HepG2 (cell line): Measurements from ENCODE around the gene SDCCAG8. TPM values are rescaled to one million over a fixed set of nuclear protein-coding genes. Genes with fewer than 3 reads are reported as not detected.

ENCODE experiments used
- DRAP1 ChIP-seq: IDR thresholded peaks from 2 replicates; pipeline ENCODE4 v1.6.1; 2016; ENCODE audit warnings: missing genetic modification reagents, missing compliant biosample characterization
- GTF3A ChIP-seq: sonication (generic); formaldehyde crosslinking; conservative IDR thresholded peaks from 2 replicates; pipeline ENCODE4 v1.4.0; 2020; ENCODE audit warnings: mild to moderate bottlenecking, missing genetic modification reagents
- LBX2 ChIP-seq: sonication (generic); formaldehyde crosslinking; IDR thresholded peaks from 2 replicates; pipeline ENCODE4 v1.5.0; 2020; ENCODE audit warnings: missing genetic modification reagents, mild to moderate bottlenecking, borderline replicate concordance
- MEIS1 ChIP-seq: sonication (generic); formaldehyde crosslinking; IDR thresholded peaks from 2 replicates; pipeline ENCODE4 v1.9.0; 2021; ENCODE audit warnings: mild to moderate bottlenecking, missing genetic modification reagents, moderate library complexity, borderline replicate concordance
- MXD4 ChIP-seq: IDR thresholded peaks from 2 replicates; pipeline ENCODE4 v1.6.1; 2016; ENCODE audit warnings: mild to moderate bottlenecking, missing biosample characterization, missing genetic modification reagents
- NFIB ChIP-seq: sonication (generic); formaldehyde crosslinking; IDR thresholded peaks from 2 replicates; pipeline ENCODE4 v1.9.0; 2021; ENCODE audit warnings: missing genetic modification reagents, mild to moderate bottlenecking, borderline replicate concordance
- NPAS2 ChIP-seq: sonication (generic); formaldehyde crosslinking; IDR thresholded peaks from 2 replicates; pipeline ENCODE4 v1.8.0; 2022; ENCODE audit warnings: mild to moderate bottlenecking, missing genetic modification reagents, borderline replicate concordance
- NR2F2 ChIP-seq: IDR thresholded peaks from 2 replicates; pipeline ENCODE4 v1.6.1; 2012; ENCODE audit warnings: low read depth, inconsistent platforms, borderline replicate concordance
- PAX8 ChIP-seq: sonication (generic); formaldehyde crosslinking; IDR thresholded peaks from 2 replicates; pipeline ENCODE4 v1.8.0; 2022; ENCODE audit warnings: mild to moderate bottlenecking, missing genetic modification reagents, borderline replicate concordance
- PRDM10 ChIP-seq: sonication (generic); formaldehyde crosslinking; IDR thresholded peaks from 2 replicates; pipeline ENCODE4 v1.4.0; 2020; ENCODE audit warnings: low read depth, missing genetic modification reagents
- ZBTB2 ChIP-seq: sonication (generic); formaldehyde crosslinking; IDR thresholded peaks from 2 replicates; pipeline ENCODE4 v1.8.0; 2022; ENCODE audit warnings: low read depth, missing genetic modification reagents
- ZBTB33 ChIP-seq: sonication (generic); formaldehyde crosslinking; IDR thresholded peaks from 2 replicates; pipeline ENCODE4 v1.4.0; 2020; ENCODE audit warnings: missing genetic modification reagents
- ZNF550 ChIP-seq: sonication (generic); formaldehyde crosslinking; IDR thresholded peaks from 2 replicates; pipeline ENCODE4 v1.4.0; 2020; ENCODE audit warnings: mild to moderate bottlenecking, missing genetic modification reagents, borderline replicate concordance
- ZNF569 ChIP-seq: sonication (generic); formaldehyde crosslinking; IDR thresholded peaks from 2 replicates; pipeline ENCODE4 v1.5.0; 2020; ENCODE audit warnings: mild to moderate bottlenecking, missing genetic modification reagents, moderate library complexity, borderline replicate concordance
- ZNF616 ChIP-seq: sonication (generic); formaldehyde crosslinking; IDR thresholded peaks from 2 replicates; pipeline ENCODE4 v1.5.0; 2020; ENCODE audit warnings: low read depth, mild to moderate bottlenecking, missing genetic modification reagents
- ZNF777 ChIP-seq: sonication (generic); formaldehyde crosslinking; IDR thresholded peaks from 2 replicates; pipeline ENCODE4 v1.4.0; 2020; ENCODE audit warnings: missing genetic modification reagents
- ZNF800 ChIP-seq: sonication (generic); formaldehyde crosslinking; IDR thresholded peaks from 2 replicates; pipeline ENCODE4 v1.4.0; 2020; ENCODE audit warnings: missing genetic modification reagents
- polyA plus RNA-seq, 8 experiments: library from polyadenylated mRNA; depleted of rRNA in 3 of 8; stranded (reverse) in 7 of 8; unstranded in 1 of 8; fragments of >200 nt; fragmentation: Illumina TruSeq in 4 of 8; extraction: Trizol in 4 of 8; gene quantifications; 2 replicates each; pipeline versions ENCODE4 v1.2.1 to v1.2.3, GENCODE V29; 2011 to 2016; ENCODE audit warnings: low read depth in 4 of 8, missing spikeins in 1 of 8, mixed read lengths in 1 of 8; ENCODE audit not compliant: insufficient read depth in 1 of 8
- total RNA-seq, 5 experiments: library from RNA; depleted of rRNA; stranded (reverse); fragments of >200 nt; fragmentation: Illumina TruSeq; extraction: Trizol; gene quantifications; 2 replicates each; pipeline ENCODE4 v1.2.3, GENCODE V29; 2016; ENCODE audit warnings: low read depth in 1 of 5

The SDCCAG8 gene
- total and polyA plus RNA-seq, 2 of the 13 experiments (the other 11 are each of a cell fraction or from before 2014, with no cell fraction given), result 9.5 to 13.4 TPM

- TF ChIP-seq ZNF569 (CRISPR knock-in tag) (no peak), ZNF777 (no peak), ZBTB33 (CRISPR knock-in tag) (no peak), ZNF616 (CRISPR knock-in tag) (no peak; the same call in 1 of the 2 replicates), NPAS2 (CRISPR knock-in tag) (no peak), PRDM10 (CRISPR knock-in tag) (no peak), MXD4 (CRISPR knock-in tag) (no peak), NFIB (no peak), ZBTB2 (CRISPR knock-in tag) (peak; percentile 73; the same call in 1 of the 2 replicates), PAX8 (CRISPR knock-in tag) (peak; percentile 84; the same call in 1 of the 2 replicates), NR2F2 (no peak), ZNF800 (CRISPR knock-in tag) (no peak), ZNF550 (CRISPR knock-in tag) (no peak), DRAP1 (peak; percentile 53; the same call in 1 of the 2 replicates), GTF3A (CRISPR knock-in tag) (no peak), MEIS1 (CRISPR knock-in tag) (peak; percentile 82), LBX2 (CRISPR knock-in tag) (0 out of 2 replicates have a peak, but pooled peaks have one; percentile 50)
Observed at GRCh38 chr1:243254927-243255790, 682 bp upstream of the SDCCAG8 start, which contains the start of gene CEP170 (continued).
